H1 (cell line): ENCODE results near the gene SESN1.

Experiments
- EP300 ChIP-seq, 2 experiments: IDR thresholded peaks; 1 replicate in 1 of 2; 2 replicates in 1 of 2; pipeline ENCODE4 v1.6.1; 2011 to 2012; ENCODE audit warnings: low read depth in 2 of 2, low read length in 2 of 2, mild to moderate bottlenecking in 2 of 2, borderline replicate concordance in 1 of 2, inconsistent platforms in 1 of 2, moderate library complexity in 1 of 2
- POLR2A ChIP-seq, 2 experiments: IDR thresholded peaks; 1 replicate in 1 of 2; 2 replicates in 1 of 2; pipeline ENCODE4 v1.6.1; 2011; ENCODE audit warnings: low read depth in 2 of 2, low read length in 2 of 2, mild to moderate bottlenecking in 2 of 2; ENCODE audit errors: control extremely low read depth in 1 of 2
- POLR2AphosphoS5 ChIP-seq: IDR thresholded peaks from 2 replicates; pipeline ENCODE4 v1.6.1; 2011; ENCODE audit warnings: low read depth, low read length
- POU5F1 ChIP-seq: IDR thresholded peaks from 2 replicates; pipeline ENCODE4 v1.6.1; 2011; ENCODE audit warnings: low read depth, mild to moderate bottlenecking, low read length, moderate library complexity
- RAD21 ChIP-seq, 2 experiments: IDR thresholded peaks in 1 of 2; conservative IDR thresholded peaks in 1 of 2; 2 replicates each; pipeline ENCODE4 v1.6.1; 2011; ENCODE audit warnings: low read depth in 2 of 2, low read length in 2 of 2, improper control_type of control experiment in 1 of 2, inconsistent platforms in 1 of 2, mild to moderate bottlenecking in 1 of 2, moderate library complexity in 1 of 2
- SUZ12 ChIP-seq: fragments of 200-600 bp; sonication (generic); IDR thresholded peaks from 2 replicates; pipeline ENCODE4 v1.6.1; 2012; ENCODE audit warnings: mild to moderate bottlenecking, inconsistent platforms, low read length, moderate library complexity, mixed read lengths
- TAF1 ChIP-seq: IDR thresholded peaks from 2 replicates; pipeline ENCODE4 v1.6.1; 2011; ENCODE audit warnings: mild to moderate bottlenecking, low read depth, low read length
- YY1 ChIP-seq: IDR thresholded peaks from 2 replicates; pipeline ENCODE4 v1.6.1; 2011; ENCODE audit warnings: low read depth, mild to moderate bottlenecking, low read length
- TF ChIP-seq, protein P1 (sequence below), 3 experiments: IDR thresholded peaks; 1 replicate in 2 of 3; 2 replicates in 1 of 3; pipeline versions ENCODE4 v1.5.1 to v1.6.1; 2011; ENCODE audit warnings: low read length in 3 of 3, mild to moderate bottlenecking in 3 of 3, inconsistent platforms in 2 of 3, low read depth in 1 of 3, moderate library complexity in 1 of 3; ENCODE audit not compliant: insufficient read depth in 1 of 3; ENCODE audit errors: control extremely low read depth in 1 of 3

DNA sequence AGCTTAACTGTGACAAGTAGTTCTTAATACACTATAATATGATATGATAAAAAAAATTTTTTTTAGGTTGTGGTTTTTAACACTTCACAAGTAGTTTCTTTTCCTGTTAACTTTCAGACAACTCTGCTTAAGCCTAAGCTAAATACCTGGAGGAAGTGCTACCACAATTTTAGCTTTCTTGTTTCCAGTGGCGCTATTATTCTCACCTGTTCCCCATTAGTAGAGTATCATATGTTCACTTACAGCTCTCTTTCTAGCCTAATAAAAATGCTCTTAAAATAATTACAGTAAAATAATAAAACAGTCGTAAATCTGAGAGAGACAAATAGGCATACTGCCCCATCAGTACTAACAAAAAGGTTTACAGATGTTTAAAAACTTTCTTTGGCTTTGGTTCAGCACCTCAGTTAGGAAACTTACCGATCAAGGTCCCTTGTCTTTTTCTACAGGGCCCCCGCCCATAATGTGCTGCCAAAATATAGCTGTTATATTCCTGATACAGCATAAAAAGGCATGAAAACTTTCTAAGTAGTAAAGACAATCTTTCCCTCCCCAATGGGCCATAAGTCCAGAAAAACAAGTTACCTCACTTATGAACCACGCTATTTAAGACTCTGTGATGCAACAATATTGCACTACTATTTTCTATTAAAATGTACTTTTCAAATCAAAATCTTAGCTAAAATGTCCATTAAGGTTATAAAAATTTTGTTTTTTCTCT lies 57.9 kb downstream of the SESN1 start:
- TF ChIP-seq RAD21 (IDR thresholded peaks at IDR 0.05 in 1 of 2, conservative IDR thresholded peaks at IDR 0.05 in 1 of 2; ENCODE audit: low read depth in 2 of 2, low read length in 2 of 2): no peak
- TF ChIP-seq, protein P1, sequence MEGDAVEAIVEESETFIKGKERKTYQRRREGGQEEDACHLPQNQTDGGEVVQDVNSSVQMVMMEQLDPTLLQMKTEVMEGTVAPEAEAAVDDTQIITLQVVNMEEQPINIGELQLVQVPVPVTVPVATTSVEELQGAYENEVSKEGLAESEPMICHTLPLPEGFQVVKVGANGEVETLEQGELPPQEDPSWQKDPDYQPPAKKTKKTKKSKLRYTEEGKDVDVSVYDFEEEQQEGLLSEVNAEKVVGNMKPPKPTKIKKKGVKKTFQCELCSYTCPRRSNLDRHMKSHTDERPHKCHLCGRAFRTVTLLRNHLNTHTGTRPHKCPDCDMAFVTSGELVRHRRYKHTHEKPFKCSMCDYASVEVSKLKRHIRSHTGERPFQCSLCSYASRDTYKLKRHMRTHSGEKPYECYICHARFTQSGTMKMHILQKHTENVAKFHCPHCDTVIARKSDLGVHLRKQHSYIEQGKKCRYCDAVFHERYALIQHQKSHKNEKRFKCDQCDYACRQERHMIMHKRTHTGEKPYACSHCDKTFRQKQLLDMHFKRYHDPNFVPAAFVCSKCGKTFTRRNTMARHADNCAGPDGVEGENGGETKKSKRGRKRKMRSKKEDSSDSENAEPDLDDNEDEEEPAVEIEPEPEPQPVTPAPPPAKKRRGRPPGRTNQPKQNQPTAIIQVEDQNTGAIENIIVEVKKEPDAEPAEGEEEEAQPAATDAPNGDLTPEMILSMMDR (IDR thresholded peaks at IDR 0.05; ENCODE audit: control extremely low read depth in 1 of 3, insufficient read depth in 1 of 3, low read depth in 1 of 3, low read length in 3 of 3): no peak
- TF ChIP-seq SUZ12: no peak
- no peak for TF ChIP-seq POLR2AphosphoS5
- no peak for TF ChIP-seq POU5F1
- no peak for TF ChIP-seq EP300 (IDR thresholded peaks at IDR 0.05; ENCODE audit: borderline replicate concordance in 1 of 2, low read depth in 2 of 2, low read length in 2 of 2)
- TF ChIP-seq YY1: no peak
- TF ChIP-seq TAF1: no peak
- TF ChIP-seq POLR2A (IDR thresholded peaks at IDR 0.05; ENCODE audit: control extremely low read depth in 1 of 2, low read depth in 2 of 2, low read length in 2 of 2): no peak
